HepG2 (cell line): ENCODE data around the gene BICDL2. TPM values are rescaled to one million over a fixed set of nuclear protein-coding genes. Genes with fewer than 3 reads are reported as not detected.

Experiments
- ATAD3A ChIP-seq: sonication (generic); formaldehyde crosslinking; IDR thresholded peaks from 2 replicates; pipeline ENCODE4 v1.4.0; 2020; ENCODE audit warnings: missing genetic modification reagents
- ATRX ChIP-seq: sonication (generic); formaldehyde crosslinking; IDR thresholded peaks from 2 replicates; pipeline ENCODE4 v1.4.0; 2020; ENCODE audit warnings: missing genetic modification reagents, borderline replicate concordance
- KAT2B ChIP-seq: fragments of 150-350 bp; IDR thresholded peaks from 2 replicates; pipeline ENCODE4 v1.6.1; 2014; ENCODE audit warnings: low read depth, low read length, borderline replicate concordance
- KDM1A ChIP-seq: IDR thresholded peaks from 2 replicates; pipeline ENCODE4 v1.6.1; 2016; ENCODE audit warnings: missing compliant biosample characterization
- MBNL3 ChIP-seq: fragments of 250-450 bp; sonication (Bioruptor Pico); conservative IDR thresholded peaks from 2 replicates; pipeline ENCODE4 v1.8.0; 2022; ENCODE audit warnings: mild to moderate bottlenecking, inconsistent platforms
- NFE2L1 ChIP-seq: sonication (generic); formaldehyde crosslinking; IDR thresholded peaks from 2 replicates; pipeline ENCODE4 v1.4.0; 2020; ENCODE audit warnings: missing genetic modification reagents, mild to moderate bottlenecking, borderline replicate concordance
- PRMT3 ChIP-seq: sonication (generic); formaldehyde crosslinking; IDR thresholded peaks from 2 replicates; pipeline ENCODE4 v1.8.1; 2022; ENCODE audit warnings: low read depth, mild to moderate bottlenecking, moderate library complexity, missing genetic modification reagents, borderline replicate concordance
- SMC3 ChIP-seq: IDR thresholded peaks from 2 replicates; pipeline ENCODE4 v1.6.1; 2011; ENCODE audit warnings: low read length, improper control_type of control experiment
- SNAI1 ChIP-seq: sonication (generic); formaldehyde crosslinking; IDR thresholded peaks from 2 replicates; pipeline ENCODE4 v1.5.0; 2020; ENCODE audit warnings: mild to moderate bottlenecking, missing genetic modification reagents, borderline replicate concordance
- WIZ ChIP-seq: sonication (generic); formaldehyde crosslinking; IDR thresholded peaks from 2 replicates; pipeline ENCODE4 v1.5.1; 2020; ENCODE audit warnings: mild to moderate bottlenecking, missing genetic modification reagents
- ZFP36L1 ChIP-seq: sonication (generic); formaldehyde crosslinking; IDR thresholded peaks from 2 replicates; pipeline ENCODE4 v1.8.0; 2022; ENCODE audit warnings: mild to moderate bottlenecking, missing genetic modification reagents, moderate library complexity
- ZFP90 ChIP-seq: sonication (generic); formaldehyde crosslinking; IDR thresholded peaks from 2 replicates; pipeline ENCODE4 v1.8.0; 2022; ENCODE audit warnings: missing genetic modification reagents, mild to moderate bottlenecking, inconsistent platforms, borderline replicate concordance
- ZNF629 ChIP-seq: sonication (generic); formaldehyde crosslinking; conservative IDR thresholded peaks from 2 replicates; pipeline ENCODE4 v1.5.0; 2020; ENCODE audit warnings: missing genetic modification reagents
- polyA plus RNA-seq, 8 experiments: library from polyadenylated mRNA; depleted of rRNA in 3 of 8; stranded (reverse) in 7 of 8; unstranded in 1 of 8; fragments of >200 nt; fragmentation: Illumina TruSeq in 4 of 8; extraction: Trizol in 4 of 8; gene quantifications; 2 replicates each; pipeline versions ENCODE4 v1.2.1 to v1.2.3, GENCODE V29; 2011 to 2016; ENCODE audit warnings: low read depth in 4 of 8, missing spikeins in 1 of 8, mixed read lengths in 1 of 8; ENCODE audit not compliant: insufficient read depth in 1 of 8
- total RNA-seq, 5 experiments: library from RNA; depleted of rRNA; stranded (reverse); fragments of >200 nt; fragmentation: Illumina TruSeq; extraction: Trizol; gene quantifications; 2 replicates each; pipeline ENCODE4 v1.2.3, GENCODE V29; 2016; ENCODE audit warnings: low read depth in 1 of 5
- TF ChIP-seq, protein P1 (sequence below): fragments of 450-650 bp; IDR thresholded peaks from 2 replicates; pipeline ENCODE4 v1.6.1; 2017
- TF ChIP-seq, protein P2 (sequence below): sonication (generic); formaldehyde crosslinking; IDR thresholded peaks from 2 replicates; pipeline ENCODE4 v1.5.1; 2020; ENCODE audit warnings: mild to moderate bottlenecking, missing genetic modification reagents
- TF ChIP-seq, protein P3 (sequence below): sonication (generic); formaldehyde crosslinking; IDR thresholded peaks from 2 replicates; pipeline ENCODE4 v1.5.0; 2020; ENCODE audit warnings: missing genetic modification reagents
- TF ChIP-seq, protein P4 (sequence below): sonication (generic); formaldehyde crosslinking; IDR thresholded peaks from 2 replicates; pipeline ENCODE4 v1.5.0; 2020; ENCODE audit warnings: missing genetic modification reagents
- TF ChIP-seq, protein P5 (sequence below): sonication (generic); formaldehyde crosslinking; IDR thresholded peaks from 2 replicates; pipeline ENCODE4 v1.4.0; 2020; ENCODE audit warnings: missing genetic modification reagents
- TF ChIP-seq, protein P6 (sequence below): sonication (generic); formaldehyde crosslinking; IDR thresholded peaks from 2 replicates; pipeline ENCODE4 v1.8.1; 2023; ENCODE audit warnings: mild to moderate bottlenecking, missing genetic modification reagents

The BICDL2 gene
- total and polyA plus RNA-seq, 2 of the 13 experiments (the other 11 are each of a cell fraction or from before 2014, with no cell fraction given), result 0.12 TPM; not detected in 1

DNA sequence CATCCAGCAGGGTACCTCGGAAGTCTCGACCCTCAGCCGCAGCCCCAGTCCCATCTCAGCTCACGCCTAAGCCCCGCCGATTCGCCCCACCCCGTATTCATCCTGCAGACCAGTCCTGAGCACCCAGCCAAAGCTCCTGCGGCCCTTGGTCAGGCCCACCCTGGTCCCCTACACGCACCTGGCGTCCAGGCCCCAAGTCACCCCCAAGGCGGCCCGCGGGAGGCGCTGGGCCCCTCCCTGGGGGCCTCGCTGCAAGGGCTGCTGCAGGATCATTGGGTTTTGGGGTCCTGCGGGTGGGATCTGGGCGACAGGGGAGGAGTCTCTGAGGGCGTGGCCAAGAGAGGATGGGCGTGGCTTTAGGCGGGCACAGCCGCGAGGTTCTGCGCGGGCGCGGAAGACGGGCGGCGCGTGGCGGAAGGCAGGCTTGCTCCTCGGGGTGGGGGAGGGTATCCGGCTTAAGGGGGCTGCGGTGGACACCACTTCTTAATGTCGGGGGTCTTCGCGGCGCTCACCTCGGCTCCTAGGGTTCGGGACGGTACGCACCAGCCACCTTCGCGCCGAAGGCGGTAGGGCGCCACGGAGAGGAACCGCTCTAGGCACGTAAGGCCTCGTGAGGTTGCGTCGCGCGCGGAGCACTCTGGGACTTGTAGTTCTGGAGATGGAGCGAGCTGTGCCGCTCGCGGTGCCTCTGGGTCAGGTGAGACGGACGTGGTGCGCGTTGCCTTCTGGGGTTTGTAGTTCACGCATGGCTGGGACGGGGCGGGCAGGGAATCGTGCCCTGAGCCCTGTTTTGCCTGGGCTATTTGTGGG is 12.9 kb downstream of the BICDL2 start, which contains the start of the genes HCFC1R1 and THOC6 (continued):
- TF ChIP-seq, protein P1, sequence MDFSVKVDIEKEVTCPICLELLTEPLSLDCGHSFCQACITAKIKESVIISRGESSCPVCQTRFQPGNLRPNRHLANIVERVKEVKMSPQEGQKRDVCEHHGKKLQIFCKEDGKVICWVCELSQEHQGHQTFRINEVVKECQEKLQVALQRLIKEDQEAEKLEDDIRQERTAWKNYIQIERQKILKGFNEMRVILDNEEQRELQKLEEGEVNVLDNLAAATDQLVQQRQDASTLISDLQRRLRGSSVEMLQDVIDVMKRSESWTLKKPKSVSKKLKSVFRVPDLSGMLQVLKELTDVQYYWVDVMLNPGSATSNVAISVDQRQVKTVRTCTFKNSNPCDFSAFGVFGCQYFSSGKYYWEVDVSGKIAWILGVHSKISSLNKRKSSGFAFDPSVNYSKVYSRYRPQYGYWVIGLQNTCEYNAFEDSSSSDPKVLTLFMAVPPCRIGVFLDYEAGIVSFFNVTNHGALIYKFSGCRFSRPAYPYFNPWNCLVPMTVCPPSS, result no peak
- no peak for TF ChIP-seq ZFP90
- no peak for TF ChIP-seq SNAI1
- no peak for TF ChIP-seq ATAD3A (CRISPR knock-in tag)
- TF ChIP-seq, protein P2, sequence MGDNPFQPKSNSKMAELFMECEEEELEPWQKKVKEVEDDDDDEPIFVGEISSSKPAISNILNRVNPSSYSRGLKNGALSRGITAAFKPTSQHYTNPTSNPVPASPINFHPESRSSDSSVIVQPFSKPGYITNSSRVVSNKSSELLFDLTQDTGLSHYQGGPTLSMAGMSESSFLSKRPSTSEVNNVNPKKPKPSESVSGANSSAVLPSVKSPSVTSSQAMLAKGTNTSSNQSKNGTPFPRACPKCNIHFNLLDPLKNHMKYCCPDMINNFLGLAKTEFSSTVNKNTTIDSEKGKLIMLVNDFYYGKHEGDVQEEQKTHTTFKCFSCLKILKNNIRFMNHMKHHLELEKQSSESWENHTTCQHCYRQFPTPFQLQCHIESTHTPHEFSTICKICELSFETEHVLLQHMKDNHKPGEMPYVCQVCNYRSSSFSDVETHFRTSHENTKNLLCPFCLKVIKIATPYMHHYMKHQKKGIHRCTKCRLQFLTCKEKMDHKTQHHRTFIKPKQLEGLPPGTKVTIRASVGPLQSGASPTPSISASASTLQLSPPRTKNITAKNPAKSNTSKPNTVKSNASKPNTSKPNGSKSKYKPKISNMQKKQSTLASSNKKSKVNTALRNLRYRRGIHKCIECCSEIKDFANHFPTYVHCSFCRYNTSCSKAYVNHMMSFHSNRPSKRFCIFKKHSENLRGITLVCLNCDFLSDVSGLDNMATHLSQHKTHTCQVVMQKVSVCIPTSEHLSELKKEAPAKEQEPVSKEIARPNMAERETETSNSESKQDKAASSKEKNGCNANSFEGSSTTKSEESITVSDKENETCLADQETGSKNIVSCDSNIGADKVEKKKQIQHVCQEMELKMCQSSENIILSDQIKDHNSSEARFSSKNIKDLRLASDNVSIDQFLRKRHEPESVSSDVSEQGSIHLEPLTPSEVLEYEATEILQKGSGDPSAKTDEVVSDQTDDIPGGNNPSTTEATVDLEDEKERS (CRISPR knock-in tag), result peak; percentile 57; the same call in 1 of the 2 replicates
- TF ChIP-seq, protein P3, sequence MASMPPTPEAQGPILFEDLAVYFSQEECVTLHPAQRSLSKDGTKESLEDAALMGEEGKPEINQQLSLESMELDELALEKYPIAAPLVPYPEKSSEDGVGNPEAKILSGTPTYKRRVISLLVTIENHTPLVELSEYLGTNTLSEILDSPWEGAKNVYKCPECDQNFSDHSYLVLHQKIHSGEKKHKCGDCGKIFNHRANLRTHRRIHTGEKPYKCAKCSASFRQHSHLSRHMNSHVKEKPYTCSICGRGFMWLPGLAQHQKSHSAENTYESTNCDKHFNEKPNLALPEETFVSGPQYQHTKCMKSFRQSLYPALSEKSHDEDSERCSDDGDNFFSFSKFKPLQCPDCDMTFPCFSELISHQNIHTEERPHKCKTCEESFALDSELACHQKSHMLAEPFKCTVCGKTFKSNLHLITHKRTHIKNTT, result no peak
- TF ChIP-seq ZNF629, result no peak
- TF ChIP-seq NFE2L1, result no peak
- TF ChIP-seq, protein P4, sequence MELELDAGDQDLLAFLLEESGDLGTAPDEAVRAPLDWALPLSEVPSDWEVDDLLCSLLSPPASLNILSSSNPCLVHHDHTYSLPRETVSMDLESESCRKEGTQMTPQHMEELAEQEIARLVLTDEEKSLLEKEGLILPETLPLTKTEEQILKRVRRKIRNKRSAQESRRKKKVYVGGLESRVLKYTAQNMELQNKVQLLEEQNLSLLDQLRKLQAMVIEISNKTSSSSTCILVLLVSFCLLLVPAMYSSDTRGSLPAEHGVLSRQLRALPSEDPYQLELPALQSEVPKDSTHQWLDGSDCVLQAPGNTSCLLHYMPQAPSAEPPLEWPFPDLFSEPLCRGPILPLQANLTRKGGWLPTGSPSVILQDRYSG (CRISPR knock-in tag), result no peak
- 0 out of 2 replicates have a peak, but pooled peaks have one; percentile 44 for TF ChIP-seq PRMT3
- TF ChIP-seq, protein P5, sequence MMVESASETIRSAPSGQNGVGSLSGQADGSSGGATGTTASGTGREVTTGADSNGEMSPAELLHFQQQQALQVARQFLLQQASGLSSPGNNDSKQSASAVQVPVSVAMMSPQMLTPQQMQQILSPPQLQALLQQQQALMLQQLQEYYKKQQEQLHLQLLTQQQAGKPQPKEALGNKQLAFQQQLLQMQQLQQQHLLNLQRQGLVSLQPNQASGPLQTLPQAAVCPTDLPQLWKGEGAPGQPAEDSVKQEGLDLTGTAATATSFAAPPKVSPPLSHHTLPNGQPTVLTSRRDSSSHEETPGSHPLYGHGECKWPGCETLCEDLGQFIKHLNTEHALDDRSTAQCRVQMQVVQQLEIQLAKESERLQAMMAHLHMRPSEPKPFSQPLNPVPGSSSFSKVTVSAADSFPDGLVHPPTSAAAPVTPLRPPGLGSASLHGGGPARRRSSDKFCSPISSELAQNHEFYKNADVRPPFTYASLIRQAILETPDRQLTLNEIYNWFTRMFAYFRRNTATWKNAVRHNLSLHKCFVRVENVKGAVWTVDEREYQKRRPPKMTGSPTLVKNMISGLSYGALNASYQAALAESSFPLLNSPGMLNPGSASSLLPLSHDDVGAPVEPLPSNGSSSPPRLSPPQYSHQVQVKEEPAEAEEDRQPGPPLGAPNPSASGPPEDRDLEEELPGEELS (CRISPR knock-in tag), result peak; percentile 48; the same call in 1 of the 2 replicates
- TF ChIP-seq ZFP36L1 (CRISPR knock-in tag), result peak; percentile 60; the same call in 1 of the 2 replicates
- TF ChIP-seq, protein P6, sequence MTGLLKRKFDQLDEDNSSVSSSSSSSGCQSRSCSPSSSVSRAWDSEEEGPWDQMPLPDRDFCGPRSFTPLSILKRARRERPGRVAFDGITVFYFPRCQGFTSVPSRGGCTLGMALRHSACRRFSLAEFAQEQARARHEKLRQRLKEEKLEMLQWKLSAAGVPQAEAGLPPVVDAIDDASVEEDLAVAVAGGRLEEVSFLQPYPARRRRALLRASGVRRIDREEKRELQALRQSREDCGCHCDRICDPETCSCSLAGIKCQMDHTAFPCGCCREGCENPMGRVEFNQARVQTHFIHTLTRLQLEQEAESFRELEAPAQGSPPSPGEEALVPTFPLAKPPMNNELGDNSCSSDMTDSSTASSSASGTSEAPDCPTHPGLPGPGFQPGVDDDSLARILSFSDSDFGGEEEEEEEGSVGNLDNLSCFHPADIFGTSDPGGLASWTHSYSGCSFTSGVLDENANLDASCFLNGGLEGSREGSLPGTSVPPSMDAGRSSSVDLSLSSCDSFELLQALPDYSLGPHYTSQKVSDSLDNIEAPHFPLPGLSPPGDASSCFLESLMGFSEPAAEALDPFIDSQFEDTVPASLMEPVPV (CRISPR knock-in tag), result peak; percentile 91
- no peak for TF ChIP-seq KDM1A
- no peak for TF ChIP-seq ATRX (CRISPR knock-in tag)
- TF ChIP-seq MBNL3 (CRISPR knock-in tag), result no peak
- TF ChIP-seq KAT2B, result no peak
- TF ChIP-seq WIZ, result no peak
- no peak for TF ChIP-seq SMC3
